Measurements from ENCODE around the gene ZMYND11.
A peak's percentile ranks its signal among the peaks of the same experiment; 100 is the strongest.

DNA sequence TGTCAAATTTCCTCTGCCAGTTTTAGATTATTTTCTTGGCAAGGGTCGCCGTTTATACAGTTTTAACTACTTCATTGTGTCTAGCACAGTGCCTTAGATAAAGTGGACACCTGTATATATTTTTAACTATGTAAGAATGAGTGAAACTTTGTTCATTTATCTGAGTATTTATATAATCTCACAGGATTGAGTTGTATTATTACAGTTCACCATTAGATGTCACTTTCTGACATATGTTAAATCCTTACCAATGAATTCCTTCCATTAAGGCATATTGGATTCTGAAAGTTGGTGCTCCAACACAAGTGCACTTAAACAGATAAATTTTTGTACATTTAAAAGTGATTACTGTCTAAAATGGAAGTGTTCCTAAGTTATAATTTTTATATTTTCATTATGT, 43.0 kb downstream of the ZMYND11 start:
- TF ChIP-seq, protein P1, sequence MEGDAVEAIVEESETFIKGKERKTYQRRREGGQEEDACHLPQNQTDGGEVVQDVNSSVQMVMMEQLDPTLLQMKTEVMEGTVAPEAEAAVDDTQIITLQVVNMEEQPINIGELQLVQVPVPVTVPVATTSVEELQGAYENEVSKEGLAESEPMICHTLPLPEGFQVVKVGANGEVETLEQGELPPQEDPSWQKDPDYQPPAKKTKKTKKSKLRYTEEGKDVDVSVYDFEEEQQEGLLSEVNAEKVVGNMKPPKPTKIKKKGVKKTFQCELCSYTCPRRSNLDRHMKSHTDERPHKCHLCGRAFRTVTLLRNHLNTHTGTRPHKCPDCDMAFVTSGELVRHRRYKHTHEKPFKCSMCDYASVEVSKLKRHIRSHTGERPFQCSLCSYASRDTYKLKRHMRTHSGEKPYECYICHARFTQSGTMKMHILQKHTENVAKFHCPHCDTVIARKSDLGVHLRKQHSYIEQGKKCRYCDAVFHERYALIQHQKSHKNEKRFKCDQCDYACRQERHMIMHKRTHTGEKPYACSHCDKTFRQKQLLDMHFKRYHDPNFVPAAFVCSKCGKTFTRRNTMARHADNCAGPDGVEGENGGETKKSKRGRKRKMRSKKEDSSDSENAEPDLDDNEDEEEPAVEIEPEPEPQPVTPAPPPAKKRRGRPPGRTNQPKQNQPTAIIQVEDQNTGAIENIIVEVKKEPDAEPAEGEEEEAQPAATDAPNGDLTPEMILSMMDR (IDR thresholded peaks at IDR 0.05) = peak in 4 of 6 experiments; percentile 38 to 59 (median 54)
- TF ChIP-seq POLR2A (IDR thresholded peaks at IDR 0.05) = no peak

All from Peyer's patch (tissue), 4 donors.